K562 (cell line): Measurements from ENCODE around the gene SUSD3. TPM values are rescaled to one million over a fixed set of nuclear protein-coding genes. Genes with fewer than 3 reads are reported as not detected.
A peak's percentile ranks its signal among the peaks of the same experiment; 100 is the strongest.

Experiments
- ELF4 ChIP-seq: fragments of 450-650 bp; formaldehyde crosslinking; IDR thresholded peaks from 2 replicates; pipeline ENCODE4 v1.4.0; 2022; ENCODE audit warnings: missing genetic modification characterization
- EZH2 ChIP-seq: IDR thresholded peaks from 2 replicates; pipeline ENCODE4 v1.6.1; 2012; ENCODE audit warnings: low read depth, mild to moderate bottlenecking, inconsistent platforms, low read length, borderline replicate concordance
- GABPB1 ChIP-seq: sonication (generic); formaldehyde crosslinking; IDR thresholded peaks from 2 replicates; pipeline ENCODE4 v1.8.0; 2022; ENCODE audit warnings: mild to moderate bottlenecking, missing genetic modification reagents
- OTX1 ChIP-seq: fragments of 450-650 bp; formaldehyde crosslinking; IDR thresholded peaks from 2 replicates; pipeline ENCODE4 v1.4.0; 2022; ENCODE audit warnings: mild to moderate bottlenecking
- SREBF2 ChIP-seq: sonication (generic); formaldehyde crosslinking; IDR thresholded peaks from 2 replicates; pipeline ENCODE4 v1.4.0; 2020; ENCODE audit warnings: mild to moderate bottlenecking, missing genetic modification reagents
- XRCC5 ChIP-seq: fragments of 200-400 bp; formaldehyde crosslinking; IDR thresholded peaks from 2 replicates; pipeline ENCODE4 v1.6.1; 2017; ENCODE audit warnings: low read depth, mild to moderate bottlenecking, low read length
- ZNF174 ChIP-seq: fragments of 250-450 bp; sonication (Bioruptor Pico); IDR thresholded peaks from 2 replicates; pipeline ENCODE4 v1.4.0; 2020; ENCODE audit warnings: mild to moderate bottlenecking
- polyA plus RNA-seq, 8 experiments: library from polyadenylated mRNA; depleted of rRNA in 4 of 8; stranded (reverse) in 5 of 8; unstranded in 3 of 8; fragments of >200 nt; fragmentation: Nextera tagmentation in 2 of 8; fragmentation: Illumina TruSeq in 1 of 8; extraction: Ambion mirVana in 2 of 8; extraction: Trizol in 1 of 8; gene quantifications; 2 replicates each; pipeline versions ENCODE4 v1.2.1 to v1.2.3, GENCODE V29; 2011 to 2014; ENCODE audit warnings: inconsistent platforms in 1 of 8, missing spikeins in 1 of 8
- total RNA-seq, 7 experiments: library from RNA; depleted of rRNA in 6 of 7; stranded (reverse); fragments of >200 nt in 6 of 7; fragmentation: Illumina TruSeq in 2 of 7; extraction: Trizol in 2 of 7; gene quantifications; 2 replicates each; pipeline versions ENCODE4 v1.2.1 to v1.2.3, GENCODE V29; 2011 to 2021; ENCODE audit warnings: low replicate concordance in 1 of 7
- TF ChIP-seq, protein P1 (sequence below): fragments of 200-600 bp; sonication (generic); IDR thresholded peaks from one replicate; pipeline ENCODE4 v1.6.1; 2012; ENCODE audit warnings: mild to moderate bottlenecking, low read depth, low read length, inconsistent platforms
- TF ChIP-seq, protein P2 (sequence below): IDR thresholded peaks from 2 replicates; pipeline ENCODE4 v1.6.1; 2012; ENCODE audit warnings: low read depth, low read length, improper control_type of control experiment, borderline replicate concordance
- TF ChIP-seq, protein P3 (sequence below): sonication (generic); formaldehyde crosslinking; IDR thresholded peaks from 2 replicates; pipeline ENCODE4 v1.8.0; 2022; ENCODE audit warnings: mild to moderate bottlenecking, missing genetic modification reagents

Gene SUSD3
- total and polyA plus RNA-seq, 9 of the 15 experiments (the other 6 are each of a cell fraction or from before 2014, with no cell fraction given), result 1.3 to 21.7 (median 11.4) TPM

DNA sequence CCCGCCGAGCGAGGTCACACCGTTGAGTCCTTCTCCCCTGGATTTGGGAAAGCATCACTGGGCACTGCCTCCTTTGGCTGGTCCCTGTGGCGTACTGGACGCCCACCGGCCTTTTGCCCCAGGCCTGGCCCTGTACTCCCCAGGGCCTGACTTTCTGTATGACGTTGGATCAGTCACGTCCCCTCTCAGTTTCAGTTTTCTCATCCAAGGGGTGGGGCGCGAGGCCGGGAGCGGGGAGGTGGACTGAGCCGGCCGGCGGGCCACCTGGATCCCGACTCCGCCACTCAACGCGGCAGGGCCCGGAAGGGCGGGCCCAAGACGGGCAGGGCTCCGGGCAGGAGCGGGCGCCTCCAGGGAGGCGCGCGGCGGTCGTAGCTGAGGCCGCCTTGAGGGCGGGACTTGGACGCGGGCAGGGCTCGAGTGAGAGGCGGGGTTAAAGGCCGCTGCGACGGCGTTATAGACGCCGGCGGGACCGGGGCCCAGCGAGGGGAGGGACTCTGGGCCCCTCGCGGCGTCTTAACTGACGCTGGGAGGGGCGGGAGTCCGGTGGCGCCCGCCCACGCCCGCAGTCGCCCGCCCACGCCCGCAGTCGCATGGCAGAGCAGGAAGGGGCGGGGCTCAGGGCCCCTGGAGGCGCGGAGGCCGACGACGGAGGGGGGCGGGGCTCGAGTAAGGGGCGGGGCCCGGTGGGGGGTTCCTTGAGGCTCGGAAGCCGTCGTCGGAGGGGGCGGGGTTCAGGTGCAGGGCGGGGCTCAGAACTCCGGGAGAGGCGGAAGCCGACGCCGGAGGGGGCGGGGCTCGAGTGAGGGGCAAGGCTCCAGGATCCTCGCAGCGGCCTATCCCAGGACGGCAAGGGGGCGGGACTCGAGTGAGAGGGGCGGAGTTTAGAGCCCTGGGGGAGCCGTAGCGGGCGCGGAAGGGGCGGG is 37.0 kb downstream of the SUSD3 start (continued):
- TF ChIP-seq, protein P1, sequence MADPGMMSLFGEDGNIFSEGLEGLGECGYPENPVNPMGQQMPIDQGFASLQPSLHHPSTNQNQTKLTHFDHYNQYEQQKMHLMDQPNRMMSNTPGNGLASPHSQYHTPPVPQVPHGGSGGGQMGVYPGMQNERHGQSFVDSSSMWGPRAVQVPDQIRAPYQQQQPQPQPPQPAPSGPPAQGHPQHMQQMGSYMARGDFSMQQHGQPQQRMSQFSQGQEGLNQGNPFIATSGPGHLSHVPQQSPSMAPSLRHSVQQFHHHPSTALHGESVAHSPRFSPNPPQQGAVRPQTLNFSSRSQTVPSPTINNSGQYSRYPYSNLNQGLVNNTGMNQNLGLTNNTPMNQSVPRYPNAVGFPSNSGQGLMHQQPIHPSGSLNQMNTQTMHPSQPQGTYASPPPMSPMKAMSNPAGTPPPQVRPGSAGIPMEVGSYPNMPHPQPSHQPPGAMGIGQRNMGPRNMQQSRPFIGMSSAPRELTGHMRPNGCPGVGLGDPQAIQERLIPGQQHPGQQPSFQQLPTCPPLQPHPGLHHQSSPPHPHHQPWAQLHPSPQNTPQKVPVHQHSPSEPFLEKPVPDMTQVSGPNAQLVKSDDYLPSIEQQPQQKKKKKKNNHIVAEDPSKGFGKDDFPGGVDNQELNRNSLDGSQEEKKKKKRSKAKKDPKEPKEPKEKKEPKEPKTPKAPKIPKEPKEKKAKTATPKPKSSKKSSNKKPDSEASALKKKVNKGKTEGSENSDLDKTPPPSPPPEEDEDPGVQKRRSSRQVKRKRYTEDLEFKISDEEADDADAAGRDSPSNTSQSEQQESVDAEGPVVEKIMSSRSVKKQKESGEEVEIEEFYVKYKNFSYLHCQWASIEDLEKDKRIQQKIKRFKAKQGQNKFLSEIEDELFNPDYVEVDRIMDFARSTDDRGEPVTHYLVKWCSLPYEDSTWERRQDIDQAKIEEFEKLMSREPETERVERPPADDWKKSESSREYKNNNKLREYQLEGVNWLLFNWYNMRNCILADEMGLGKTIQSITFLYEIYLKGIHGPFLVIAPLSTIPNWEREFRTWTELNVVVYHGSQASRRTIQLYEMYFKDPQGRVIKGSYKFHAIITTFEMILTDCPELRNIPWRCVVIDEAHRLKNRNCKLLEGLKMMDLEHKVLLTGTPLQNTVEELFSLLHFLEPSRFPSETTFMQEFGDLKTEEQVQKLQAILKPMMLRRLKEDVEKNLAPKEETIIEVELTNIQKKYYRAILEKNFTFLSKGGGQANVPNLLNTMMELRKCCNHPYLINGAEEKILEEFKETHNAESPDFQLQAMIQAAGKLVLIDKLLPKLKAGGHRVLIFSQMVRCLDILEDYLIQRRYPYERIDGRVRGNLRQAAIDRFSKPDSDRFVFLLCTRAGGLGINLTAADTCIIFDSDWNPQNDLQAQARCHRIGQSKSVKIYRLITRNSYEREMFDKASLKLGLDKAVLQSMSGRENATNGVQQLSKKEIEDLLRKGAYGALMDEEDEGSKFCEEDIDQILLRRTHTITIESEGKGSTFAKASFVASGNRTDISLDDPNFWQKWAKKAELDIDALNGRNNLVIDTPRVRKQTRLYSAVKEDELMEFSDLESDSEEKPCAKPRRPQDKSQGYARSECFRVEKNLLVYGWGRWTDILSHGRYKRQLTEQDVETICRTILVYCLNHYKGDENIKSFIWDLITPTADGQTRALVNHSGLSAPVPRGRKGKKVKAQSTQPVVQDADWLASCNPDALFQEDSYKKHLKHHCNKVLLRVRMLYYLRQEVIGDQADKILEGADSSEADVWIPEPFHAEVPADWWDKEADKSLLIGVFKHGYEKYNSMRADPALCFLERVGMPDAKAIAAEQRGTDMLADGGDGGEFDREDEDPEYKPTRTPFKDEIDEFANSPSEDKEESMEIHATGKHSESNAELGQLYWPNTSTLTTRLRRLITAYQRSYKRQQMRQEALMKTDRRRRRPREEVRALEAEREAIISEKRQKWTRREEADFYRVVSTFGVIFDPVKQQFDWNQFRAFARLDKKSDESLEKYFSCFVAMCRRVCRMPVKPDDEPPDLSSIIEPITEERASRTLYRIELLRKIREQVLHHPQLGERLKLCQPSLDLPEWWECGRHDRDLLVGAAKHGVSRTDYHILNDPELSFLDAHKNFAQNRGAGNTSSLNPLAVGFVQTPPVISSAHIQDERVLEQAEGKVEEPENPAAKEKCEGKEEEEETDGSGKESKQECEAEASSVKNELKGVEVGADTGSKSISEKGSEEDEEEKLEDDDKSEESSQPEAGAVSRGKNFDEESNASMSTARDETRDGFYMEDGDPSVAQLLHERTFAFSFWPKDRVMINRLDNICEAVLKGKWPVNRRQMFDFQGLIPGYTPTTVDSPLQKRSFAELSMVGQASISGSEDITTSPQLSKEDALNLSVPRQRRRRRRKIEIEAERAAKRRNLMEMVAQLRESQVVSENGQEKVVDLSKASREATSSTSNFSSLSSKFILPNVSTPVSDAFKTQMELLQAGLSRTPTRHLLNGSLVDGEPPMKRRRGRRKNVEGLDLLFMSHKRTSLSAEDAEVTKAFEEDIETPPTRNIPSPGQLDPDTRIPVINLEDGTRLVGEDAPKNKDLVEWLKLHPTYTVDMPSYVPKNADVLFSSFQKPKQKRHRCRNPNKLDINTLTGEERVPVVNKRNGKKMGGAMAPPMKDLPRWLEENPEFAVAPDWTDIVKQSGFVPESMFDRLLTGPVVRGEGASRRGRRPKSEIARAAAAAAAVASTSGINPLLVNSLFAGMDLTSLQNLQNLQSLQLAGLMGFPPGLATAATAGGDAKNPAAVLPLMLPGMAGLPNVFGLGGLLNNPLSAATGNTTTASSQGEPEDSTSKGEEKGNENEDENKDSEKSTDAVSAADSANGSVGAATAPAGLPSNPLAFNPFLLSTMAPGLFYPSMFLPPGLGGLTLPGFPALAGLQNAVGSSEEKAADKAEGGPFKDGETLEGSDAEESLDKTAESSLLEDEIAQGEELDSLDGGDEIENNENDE, result no peak
- TF ChIP-seq GABPB1, result peak; percentile 44; the same call in 1 of the 2 replicates
- no peak for TF ChIP-seq SREBF2 (CRISPR knock-in tag)
- no peak for TF ChIP-seq ELF4 (CRISPR knock-in tag)
- TF ChIP-seq ZNF174, result no peak
- no peak for TF ChIP-seq OTX1
- no peak for TF ChIP-seq EZH2
- no peak for TF ChIP-seq XRCC5
- TF ChIP-seq, protein P2, sequence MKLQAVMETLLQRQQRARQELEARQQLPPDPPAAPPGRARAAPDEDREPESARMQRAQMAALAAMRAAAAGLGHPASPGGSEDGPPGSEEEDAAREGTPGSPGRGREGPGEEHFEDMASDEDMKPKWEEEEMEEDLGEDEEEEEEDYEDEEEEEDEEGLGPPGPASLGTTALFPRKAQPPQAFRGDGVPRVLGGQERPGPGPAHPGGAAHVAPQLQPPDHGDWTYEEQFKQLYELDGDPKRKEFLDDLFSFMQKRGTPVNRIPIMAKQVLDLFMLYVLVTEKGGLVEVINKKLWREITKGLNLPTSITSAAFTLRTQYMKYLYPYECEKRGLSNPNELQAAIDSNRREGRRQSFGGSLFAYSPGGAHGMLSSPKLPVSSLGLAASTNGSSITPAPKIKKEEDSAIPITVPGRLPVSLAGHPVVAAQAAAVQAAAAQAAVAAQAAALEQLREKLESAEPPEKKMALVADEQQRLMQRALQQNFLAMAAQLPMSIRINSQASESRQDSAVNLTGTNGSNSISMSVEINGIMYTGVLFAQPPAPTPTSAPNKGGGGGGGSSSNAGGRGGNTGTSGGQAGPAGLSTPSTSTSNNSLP, result no peak
- TF ChIP-seq, protein P3, sequence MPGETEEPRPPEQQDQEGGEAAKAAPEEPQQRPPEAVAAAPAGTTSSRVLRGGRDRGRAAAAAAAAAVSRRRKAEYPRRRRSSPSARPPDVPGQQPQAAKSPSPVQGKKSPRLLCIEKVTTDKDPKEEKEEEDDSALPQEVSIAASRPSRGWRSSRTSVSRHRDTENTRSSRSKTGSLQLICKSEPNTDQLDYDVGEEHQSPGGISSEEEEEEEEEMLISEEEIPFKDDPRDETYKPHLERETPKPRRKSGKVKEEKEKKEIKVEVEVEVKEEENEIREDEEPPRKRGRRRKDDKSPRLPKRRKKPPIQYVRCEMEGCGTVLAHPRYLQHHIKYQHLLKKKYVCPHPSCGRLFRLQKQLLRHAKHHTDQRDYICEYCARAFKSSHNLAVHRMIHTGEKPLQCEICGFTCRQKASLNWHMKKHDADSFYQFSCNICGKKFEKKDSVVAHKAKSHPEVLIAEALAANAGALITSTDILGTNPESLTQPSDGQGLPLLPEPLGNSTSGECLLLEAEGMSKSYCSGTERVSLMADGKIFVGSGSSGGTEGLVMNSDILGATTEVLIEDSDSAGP, result no peak
